ENCODE measurements around the gene CASP7. TPM values are rescaled to one million over a fixed set of nuclear protein-coding genes. Genes with fewer than 3 reads are reported as not detected.

CASP7 gene
- 23.9 and 28.7 TPM in 2 replicates for total RNA-seq
- total RNA-seq (2013), result 20.5 TPM
- polyA plus RNA-seq, result 5.7 and 11.7 TPM in 2 replicates
- polyA minus RNA-seq, result 6.8 and 13.6 TPM in 2 replicates

GRCh38 chr10:113679463-113680189 is at the start of gene CASP7:
CASP7 (plus strand) TSS chr10:113679912; CDS start chr10:113697494, 17,582 bp downstream.
- TF ChIP-seq CTCF (IDR thresholded peaks at IDR 0.05), result no peak
- CTCF ChIA-PET, result interaction anchor here (0.7 to 2.4 kb wide), 12 partner anchors 8 to 1449 kb away, joined by 3 to 11 read pairs (median 4); no protein-coding TSS in a partner anchor
- peaks cover 50% of the 10 kb centered on the region for H3K79me2 ChIP-seq (ENCODE audit: control insufficient read depth, insufficient read depth, low read length)
- H2AFZ ChIP-seq (ENCODE audit: insufficient read depth, low read depth, low read length, poor library complexity, severe bottlenecking), result peak within 1 kb of the TSS; percentile 92
- peaks cover 30 to 31% of the 10 kb centered on the region in 2 donors for H3K4me1 ChIP-seq (ENCODE audit: control insufficient read depth in 2 of 2, insufficient read depth in 2 of 2, low read length in 2 of 2)
- Mint-ChIP-seq H3K9me3 (ENCODE audit: insufficient read depth) (peaks cover 8% of the 10 kb centered on the region), H3K4me3 (peak within 1 kb of the TSS; percentile 99), H3K27me3 (no peaks in the 10 kb centered on the region), H3K27ac (peak within 1 kb of the TSS; percentile 99), H3K4me1 (peaks cover 48% of the 10 kb centered on the region)
- intact Hi-C loops (cut with micrococcal nuclease), result loop anchor here (1.0 to 10.0 kb wide), 5 partner anchors 176 to 1258 kb away; partner anchors contain the start of genes CCDC186 and TRUB1
- H3K9ac ChIP-seq (ENCODE audit: low read length), result peak within 1 kb of the TSS; percentile 91
- H3K4me3 ChIP-seq (ENCODE audit: control extremely low read depth in 1 of 5, extremely low read depth in 1 of 5, insufficient read depth in 1 of 5, low read depth in 2 of 5, low read length in 4 of 5), result peak within 1 kb of the TSS; percentile 51 to 97 (median 87)
- peak within 1 kb of the TSS; percentile 94 for H3K4me2 ChIP-seq (replicated peaks; ENCODE audit: low read depth, low read length, poor library complexity, severe bottlenecking)
- no peaks in the 10 kb centered on the region for H3K27me3 ChIP-seq (replicated peaks in 1 of 4; ENCODE audit: control extremely low read depth in 1 of 4, control insufficient read depth in 3 of 4, insufficient read depth in 4 of 4, low read length in 3 of 4)
- WGBS (ENCODE audit: insufficient coverage), result 0% methylated on average over 56 of the region's 68 CpGs
- DNase-seq, result peak; percentile 87
- H3K27ac ChIP-seq (ENCODE audit: low read length in 2 of 2), result peak within 1 kb of the TSS; percentile 85 to 91
- H3K9me3 ChIP-seq (ENCODE audit: control extremely low read depth in 1 of 3, control insufficient read depth in 2 of 3, insufficient read depth in 1 of 3, low read length in 2 of 3), result no peaks in the 10 kb centered on the region
- H3K36me3 ChIP-seq (replicated peaks in 1 of 2; ENCODE audit: control extremely low read depth in 1 of 2, control insufficient read depth in 1 of 2, extremely low read depth in 1 of 2, insufficient read depth in 2 of 2, low read length in 1 of 2), result no peaks in the 10 kb centered on the region
- peak; percentile 83 for ATAC-seq (ENCODE audit: low read depth)
- peaks cover 4% of the 10 kb centered on the region for H4K20me1 ChIP-seq (ENCODE audit: control insufficient read depth, insufficient read depth, low read length, poor library complexity, severe bottlenecking)
- POLR2A ChIA-PET, result interaction anchor here (0.8 kb wide), 2 partner anchors 12 to 847 kb away, joined by 3 to 4 read pairs; no protein-coding TSS in a partner anchor

DNA sequence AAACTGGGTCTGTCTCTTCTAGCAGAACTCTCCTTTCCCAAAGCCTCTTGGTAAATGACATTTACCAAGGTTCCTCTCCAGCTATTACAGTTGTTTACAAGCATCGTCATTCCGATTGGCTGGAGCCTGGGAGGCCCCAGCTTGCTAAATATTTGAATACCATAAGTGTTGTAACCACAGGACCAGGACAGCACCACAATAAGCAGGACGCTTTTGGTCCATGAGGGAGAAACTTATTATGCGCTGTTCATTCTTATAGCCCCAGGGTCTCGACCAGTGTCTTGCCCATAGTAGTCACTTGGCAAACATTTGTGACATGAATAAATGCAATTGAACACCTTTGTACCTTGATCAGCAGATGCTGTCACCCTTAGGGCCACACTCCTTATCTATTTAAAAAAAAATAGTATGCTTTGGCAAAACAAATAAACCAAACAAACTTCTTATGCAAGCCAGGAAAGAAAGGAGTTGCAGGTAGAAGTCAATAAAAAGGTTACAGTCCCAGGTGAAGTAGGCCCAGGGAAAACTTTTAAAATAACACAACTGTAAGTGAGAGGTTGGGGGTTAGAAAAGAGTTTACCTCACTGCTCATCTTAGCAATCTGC is 48.7 kb upstream of the CASP7 start:
- Histone ChIP-seq H3K27ac (ENCODE audit: low read length in 2 of 2) (no peak overlapping the region), H3K9ac (ENCODE audit: low read length) (no peak overlapping the region), H3K4me3 (ENCODE audit: control extremely low read depth in 1 of 5, extremely low read depth in 1 of 5, insufficient read depth in 1 of 5, low read depth in 2 of 5, low read length in 4 of 5) (no peak overlapping the region), H3K4me2 (replicated peaks; ENCODE audit: low read depth, low read length, poor library complexity, severe bottlenecking) (no peak overlapping the region), H3K4me1 (ENCODE audit: control insufficient read depth in 2 of 2, insufficient read depth in 2 of 2, low read length in 2 of 2) (no peaks in the 10 kb centered on the region), H3K36me3 (replicated peaks in 1 of 2; ENCODE audit: control extremely low read depth in 1 of 2, control insufficient read depth in 1 of 2, extremely low read depth in 1 of 2, insufficient read depth in 2 of 2, low read length in 1 of 2) (no peaks in the 10 kb centered on the region), H2AFZ (ENCODE audit: insufficient read depth, low read depth, low read length, poor library complexity, severe bottlenecking) (no peak overlapping the region), H3K9me3 (ENCODE audit: control extremely low read depth in 1 of 3, control insufficient read depth in 2 of 3, insufficient read depth in 1 of 3, low read length in 2 of 3) (no peaks in the 10 kb centered on the region), H3K79me2 (ENCODE audit: control insufficient read depth, insufficient read depth, low read length) (no peaks in the 10 kb centered on the region), H3K27me3 (replicated peaks in 1 of 4; ENCODE audit: control extremely low read depth in 1 of 4, control insufficient read depth in 3 of 4, insufficient read depth in 4 of 4, low read length in 3 of 4) (peaks cover 0 to 6% (median 0%) of the 10 kb centered on the region in 4 experiments), H4K20me1 (ENCODE audit: control insufficient read depth, insufficient read depth, low read length, poor library complexity, severe bottlenecking) (no peaks in the 10 kb centered on the region)
- Mint-ChIP-seq H3K4me3 (no peak overlapping the region), H3K4me1 (no peaks in the 10 kb centered on the region), H3K27me3 (peaks cover 28% of the 10 kb centered on the region), H3K9me3 (ENCODE audit: insufficient read depth) (no peaks in the 10 kb centered on the region), H3K27ac (no peak overlapping the region)
- ChIA-PET POLR2A (no interaction called here), CTCF (no interaction called here)
- WGBS (ENCODE audit: insufficient coverage), result 96% methylated on average over 5 of the region's 5 CpGs
- intact Hi-C loops (cut with micrococcal nuclease), result no loop called here
- TF ChIP-seq CTCF (IDR thresholded peaks at IDR 0.05) (no peak), EZH2 (IDR thresholded peaks at IDR 0.05; ENCODE audit: borderline replicate concordance, insufficient read depth, low read depth, low read length, poor library complexity, severe bottlenecking) (no peak)
- DNase-seq (no peak), ATAC-seq (ENCODE audit: low read depth) (no peak)

All from B cell (primary cell).